Upper lobe of right lung (tissue), 1 donor: ENCODE measurements around the gene MLF1. TPM values are rescaled to one million over a fixed set of nuclear protein-coding genes. Genes with fewer than 3 reads are reported as not detected.

ENCODE experiments used
- ATAC-seq: fragments of 200-7000 bp; cut with Tn5 transposase; one replicate; pipeline ENCODE4 v1.9.1; 2020; ENCODE audit warnings: mild to moderate bottlenecking, moderate library complexity
- DNase-seq: peaks from one replicate; pipeline ENCODE4 v3.0.0-alpha.2; 2020
- H3K27ac ChIP-seq: fragments of 200-600 bp; one replicate; pipeline ENCODE4 v1.8.0; 2022
- H3K27me3 ChIP-seq: fragments of 200-600 bp; one replicate; pipeline ENCODE4 v1.8.0; 2022; ENCODE audit warnings: mild to moderate bottlenecking
- H3K36me3 ChIP-seq: fragments of 200-600 bp; one replicate; pipeline ENCODE4 v1.8.0; 2022
- H3K4me1 ChIP-seq: fragments of 200-600 bp; one replicate; pipeline ENCODE4 v1.8.0; 2022
- H3K4me3 ChIP-seq: fragments of 200-600 bp; one replicate; pipeline ENCODE4 v1.8.0; 2022; ENCODE audit warnings: mild to moderate bottlenecking
- H3K9me3 ChIP-seq: fragments of 200-600 bp; one replicate; pipeline ENCODE4 v1.8.0; 2022
- intact Hi-C: fragments of 100-400 bp; cut with DNase I; formaldehyde crosslinking; loops from one replicate; pipeline ENCODE4 v1.11.0; 2022
- long read RNA-seq: library from polyadenylated mRNA; unstranded; transcript quantifications from one replicate; pipeline ENCODE4 v2.0.0, GENCODE V29; 2021
- total RNA-seq: library from RNA; stranded (reverse); fragmentation: NEBNext Ultra II Directional; extraction: Animal tissue kit (Norgen Biotek cat#: 25700); gene quantifications from one replicate; pipeline ENCODE4 v1.2.1, GENCODE V29; 2021
- TF ChIP-seq, protein P1 (sequence below): fragments of 200-600 bp; IDR thresholded peaks from one replicate; pipeline ENCODE4 v1.8.0; 2022; ENCODE audit warnings: antibody characterized with exemption
- donor health status: DM: no; HTN: yes; CAD: no; lungs with severe emphysema.

MLF1 gene, protein sequence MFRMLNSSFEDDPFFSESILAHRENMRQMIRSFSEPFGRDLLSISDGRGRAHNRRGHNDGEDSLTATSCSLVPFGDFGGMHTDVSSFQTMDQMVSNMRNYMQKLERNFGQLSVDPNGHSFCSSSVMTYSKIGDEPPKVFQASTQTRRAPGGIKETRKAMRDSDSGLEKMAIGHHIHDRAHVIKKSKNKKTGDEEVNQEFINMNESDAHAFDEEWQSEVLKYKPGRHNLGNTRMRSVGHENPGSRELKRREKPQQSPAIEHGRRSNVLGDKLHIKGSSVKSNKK
- total RNA-seq: 7.1 TPM
- long read RNA-seq, transcript MLF1-201 (7 exons, 2,203 nt): minor isoform, 7 of 22 reads
- long read RNA-seq, transcript MLF1-202 (7 exons, 2,222 nt): major isoform, 10 of 22 reads
- long read RNA-seq, partial matches to known transcripts: 0 of 22 reads
- long read RNA-seq, other reads (novel, unspliced or antisense): 3 of 22 reads

DNA sequence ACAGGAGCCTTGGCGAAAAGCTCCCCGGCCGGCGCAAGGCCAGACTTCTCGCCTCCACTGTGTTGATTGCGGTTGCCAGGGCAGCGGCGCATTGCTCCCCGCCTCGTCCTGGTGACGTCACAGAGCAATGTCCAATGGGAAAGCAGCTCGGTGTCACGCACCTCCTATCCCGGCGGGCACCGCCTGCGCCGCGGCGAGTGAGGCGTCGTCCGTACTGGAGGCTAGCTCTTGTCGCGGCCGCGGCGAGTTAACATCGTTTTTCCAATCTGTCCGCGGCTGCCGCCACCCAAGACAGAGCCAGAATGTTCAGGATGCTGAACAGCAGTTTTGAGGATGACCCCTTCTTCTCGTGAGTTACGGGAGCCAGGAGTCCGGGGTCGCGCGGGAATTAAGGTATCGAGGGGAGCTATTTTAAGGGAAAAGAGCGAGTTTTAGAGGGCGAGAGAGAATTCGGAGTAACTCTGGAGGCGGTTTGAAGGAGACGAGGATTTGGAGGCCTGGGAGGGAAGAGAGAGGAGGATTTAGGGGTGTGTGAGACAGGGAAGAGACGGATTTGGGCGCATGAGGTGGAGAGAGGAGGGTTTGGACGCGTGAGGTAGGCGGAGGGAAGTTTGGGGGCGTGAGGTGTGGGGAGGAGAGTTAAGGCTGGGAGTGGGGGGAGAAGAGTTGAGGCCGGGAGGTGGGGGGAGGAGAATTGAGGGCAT is at the start of gene MLF1:
TSS of gene MLF1 (plus strand) at position 196 of the 704 bp plus-strand sequence. CDS start at position 303, 107 bp downstream.
- no peaks in the 10 kb centered on the region for H3K36me3 ChIP-seq
- TF ChIP-seq, protein P1, sequence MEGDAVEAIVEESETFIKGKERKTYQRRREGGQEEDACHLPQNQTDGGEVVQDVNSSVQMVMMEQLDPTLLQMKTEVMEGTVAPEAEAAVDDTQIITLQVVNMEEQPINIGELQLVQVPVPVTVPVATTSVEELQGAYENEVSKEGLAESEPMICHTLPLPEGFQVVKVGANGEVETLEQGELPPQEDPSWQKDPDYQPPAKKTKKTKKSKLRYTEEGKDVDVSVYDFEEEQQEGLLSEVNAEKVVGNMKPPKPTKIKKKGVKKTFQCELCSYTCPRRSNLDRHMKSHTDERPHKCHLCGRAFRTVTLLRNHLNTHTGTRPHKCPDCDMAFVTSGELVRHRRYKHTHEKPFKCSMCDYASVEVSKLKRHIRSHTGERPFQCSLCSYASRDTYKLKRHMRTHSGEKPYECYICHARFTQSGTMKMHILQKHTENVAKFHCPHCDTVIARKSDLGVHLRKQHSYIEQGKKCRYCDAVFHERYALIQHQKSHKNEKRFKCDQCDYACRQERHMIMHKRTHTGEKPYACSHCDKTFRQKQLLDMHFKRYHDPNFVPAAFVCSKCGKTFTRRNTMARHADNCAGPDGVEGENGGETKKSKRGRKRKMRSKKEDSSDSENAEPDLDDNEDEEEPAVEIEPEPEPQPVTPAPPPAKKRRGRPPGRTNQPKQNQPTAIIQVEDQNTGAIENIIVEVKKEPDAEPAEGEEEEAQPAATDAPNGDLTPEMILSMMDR: no peak
- ATAC-seq (peak; percentile 100), DNase-seq (peak; percentile 98)
- intact Hi-C loops: no loop called here
- no peaks in the 10 kb centered on the region for H3K27me3 ChIP-seq
- no peaks in the 10 kb centered on the region for H3K4me1 ChIP-seq
- peak within 1 kb of the TSS; percentile 82 for H3K27ac ChIP-seq
- peak within 1 kb of the TSS; percentile 67 for H3K4me3 ChIP-seq
- H3K9me3 ChIP-seq: no peaks in the 10 kb centered on the region

DNA sequence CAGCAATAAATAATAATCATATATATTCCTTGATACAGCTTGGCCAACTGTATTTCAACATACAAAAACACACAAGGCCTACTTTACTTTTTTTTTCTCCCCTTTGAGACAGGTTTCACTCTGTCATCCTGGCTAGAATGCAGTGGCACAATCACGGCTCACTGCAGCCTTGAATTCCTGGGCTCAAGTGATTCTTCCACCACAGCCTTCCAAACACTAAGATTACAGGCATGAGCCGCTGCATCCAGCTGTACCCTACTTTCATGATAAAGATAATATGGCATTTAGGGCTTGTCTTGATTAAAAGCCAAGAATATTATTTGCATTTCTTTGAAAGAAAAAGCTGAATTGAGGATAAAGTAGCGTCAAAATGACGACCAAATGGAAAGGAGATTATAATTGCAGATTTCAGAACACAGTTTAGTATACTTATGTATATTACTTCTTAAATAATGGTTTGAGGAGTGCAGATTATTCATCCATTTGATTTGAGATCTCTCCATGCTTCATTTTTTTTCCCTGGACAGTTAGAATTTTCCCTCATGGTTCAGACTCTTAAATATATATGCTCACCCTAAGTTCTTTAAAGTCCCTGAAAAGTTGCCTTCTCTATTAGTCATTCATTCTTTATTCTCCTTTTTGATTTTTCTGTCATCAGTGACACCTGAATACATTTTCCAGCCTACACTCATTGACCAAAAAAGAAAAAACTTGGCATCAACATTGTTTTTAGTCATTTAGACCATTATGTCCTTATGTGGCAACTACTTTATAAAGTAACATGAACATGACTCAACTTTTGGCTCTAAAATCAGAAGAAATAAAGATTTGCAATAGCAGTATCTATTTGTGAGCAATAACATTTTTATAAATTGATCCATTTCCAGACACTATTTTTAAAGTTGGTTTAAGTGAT is 48.5 kb upstream of the MLF1 start:
- Histone ChIP-seq H3K4me3 (no peak overlapping the region), H3K36me3 (no peaks in the 10 kb centered on the region), H3K4me1 (no peaks in the 10 kb centered on the region), H3K27ac (no peak overlapping the region), H3K27me3 (no peaks in the 10 kb centered on the region), H3K9me3 (no peaks in the 10 kb centered on the region)
- ATAC-seq (no peak), DNase-seq (no peak)
- TF ChIP-seq, protein P1: no peak
- intact Hi-C loops: no loop called here

DNA sequence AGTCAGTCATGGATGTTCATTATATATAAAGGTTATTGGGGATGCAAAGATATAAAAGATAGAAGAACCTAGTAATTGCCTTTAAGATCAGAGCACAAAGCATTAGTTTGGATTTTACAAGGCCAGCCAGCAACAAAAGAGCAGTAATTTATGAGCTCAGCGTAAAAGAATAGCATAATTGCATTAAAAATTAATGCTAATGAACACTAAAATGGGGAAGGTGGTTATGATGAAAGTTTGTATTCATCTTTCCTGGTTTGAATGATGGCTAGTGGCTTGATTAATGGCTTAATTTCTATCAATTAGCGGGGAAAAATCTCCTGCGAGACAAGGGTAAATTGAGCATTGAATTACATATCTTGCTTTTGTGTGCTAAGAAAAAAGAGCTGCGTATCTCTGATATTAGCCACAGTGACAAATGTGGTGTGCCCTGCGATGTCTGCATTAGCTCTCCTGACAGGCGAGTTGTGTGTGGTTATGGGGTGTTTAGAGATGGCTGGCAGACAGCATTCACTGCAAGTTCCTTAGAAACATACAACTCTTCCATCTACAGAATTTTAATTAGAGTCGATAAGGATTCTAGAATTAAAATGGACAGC is 42.8 kb upstream of the MLF1 start:
- Histone ChIP-seq H3K4me3 (no peak overlapping the region), H3K36me3 (no peaks in the 10 kb centered on the region), H3K27me3 (no peaks in the 10 kb centered on the region), H3K4me1 (no peaks in the 10 kb centered on the region), H3K27ac (no peak overlapping the region), H3K9me3 (no peaks in the 10 kb centered on the region)
- TF ChIP-seq, protein P1: no peak
- intact Hi-C loops: no loop called here
- DNase-seq: no peak
- no peak for ATAC-seq

DNA sequence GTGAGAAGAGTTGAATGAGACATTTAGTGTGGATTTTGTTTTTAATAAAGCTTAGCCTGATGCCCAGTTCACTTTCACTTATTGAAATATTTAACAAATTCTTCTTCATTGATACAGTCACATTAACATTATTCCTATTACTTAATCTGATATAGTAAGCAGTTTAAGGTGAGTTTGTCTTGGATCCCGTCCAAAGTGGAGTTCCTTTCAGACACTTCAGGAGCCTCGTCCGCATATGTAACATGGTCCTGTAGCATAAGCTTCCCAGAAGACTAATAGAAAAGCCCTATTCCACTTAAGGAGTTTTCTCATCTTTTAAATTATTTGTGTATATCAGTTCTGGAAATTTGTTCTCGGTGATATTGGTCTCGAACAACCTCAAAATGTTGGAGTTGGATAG is 39.7 kb upstream of the MLF1 start:
- Histone ChIP-seq H3K36me3 (no peaks in the 10 kb centered on the region), H3K27me3 (no peaks in the 10 kb centered on the region), H3K9me3 (no peaks in the 10 kb centered on the region), H3K27ac (no peak overlapping the region), H3K4me3 (no peak overlapping the region), H3K4me1 (no peaks in the 10 kb centered on the region)
- no peak for ATAC-seq
- intact Hi-C loops: no loop called here
- TF ChIP-seq, protein P1: no peak
- no peak for DNase-seq

DNA sequence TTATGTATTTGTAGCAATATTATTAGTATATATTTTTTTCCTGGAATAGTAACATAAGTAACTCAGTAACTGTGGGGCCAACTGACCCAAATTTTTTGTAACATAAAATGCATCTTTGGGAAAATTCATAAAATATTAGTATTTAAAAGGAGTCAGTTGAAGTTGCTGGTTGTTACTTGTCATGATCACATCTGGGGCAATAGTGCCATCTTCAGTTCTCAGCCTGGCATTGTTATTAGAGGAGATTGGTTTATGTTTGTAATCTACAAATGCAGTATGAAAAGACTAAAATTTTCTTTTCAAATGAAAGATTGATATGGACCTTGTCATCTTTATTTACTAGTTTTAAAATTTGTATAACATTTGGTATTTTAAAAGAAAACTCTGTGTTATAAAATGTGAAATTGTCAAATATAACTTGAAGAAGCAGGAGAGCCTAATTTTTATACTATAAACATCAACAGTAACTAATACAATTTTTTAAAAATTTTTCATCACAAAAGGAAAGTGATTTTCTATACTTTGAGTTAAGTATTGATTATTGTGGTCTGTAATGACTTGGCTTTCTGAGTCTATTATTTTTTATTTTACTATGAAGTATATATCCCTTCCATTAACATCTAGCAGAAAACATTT is 38.8 kb upstream of the MLF1 start:
- ATAC-seq: no peak
- intact Hi-C loops: no loop called here
- no peaks in the 10 kb centered on the region for H3K4me1 ChIP-seq

More for the DNA sequence above, 38.8 kb upstream of the MLF1 start:
- Histone ChIP-seq H3K9me3 (no peaks in the 10 kb centered on the region), H3K4me3 (no peak overlapping the region), H3K27me3 (no peaks in the 10 kb centered on the region), H3K36me3 (no peaks in the 10 kb centered on the region), H3K27ac (no peak overlapping the region)
- TF ChIP-seq, protein P1: peak; percentile 47
- DNase-seq: no peak
